GM19324 (cell line): ENCODE measurements around the gene SIL1.
"Not testable (repeated sequence)": the region's sequence is repeated elsewhere in the genome, so short reads cannot be mapped to it uniquely, and the experiment has no call there.

Experiments
- ATAC-seq: cut with Tn5 transposase; IDR thresholded peaks from one replicate; pipeline ENCODE4 v1.9.1; 2021; ENCODE audit warnings: mild to moderate bottlenecking, moderate library complexity; ENCODE audit not compliant: unreplicated experiment, low FRiP score

SIL1 gene

GRCh38 chr5:139178589-139178917 lies 19.6 kb downstream of the SIL1 start:
- no peak for ATAC-seq

- no peak for ATAC-seq
Observed at GRCh38 chr5:139177809-139178588, 20.2 kb downstream of the SIL1 start.

GRCh38 chr5:139177281-139177680 lies 20.9 kb downstream of the SIL1 start:
- not testable (repeated sequence) for ATAC-seq

- ATAC-seq, result not testable (repeated sequence)
Observed at GRCh38 chr5:139174382-139174781, 23.8 kb downstream of the SIL1 start.

- ATAC-seq, result no peak
Observed at GRCh38 chr5:139171779-139172404, 26.3 kb downstream of the SIL1 start.

GRCh38 chr5:139167952-139168720 lies 30.0 kb downstream of the SIL1 start:
- ATAC-seq, result no peak

- ATAC-seq, result no peak
Observed at GRCh38 chr5:139167533-139167932, 30.6 kb downstream of the SIL1 start.

- no peak for ATAC-seq
Observed at GRCh38 chr5:139167063-139167462, 31.1 kb downstream of the SIL1 start.

GRCh38 chr5:139164897-139165296 lies 33.3 kb downstream of the SIL1 start:
- ATAC-seq, result not testable (repeated sequence)

- ATAC-seq, result no peak
Observed at GRCh38 chr5:139164020-139164419, 34.1 kb downstream of the SIL1 start.

GRCh38 chr5:139162448-139162847 lies 35.7 kb downstream of the SIL1 start:
- no peak for ATAC-seq

GRCh38 chr5:139158791-139159190 lies 39.4 kb downstream of the SIL1 start:
- no peak for ATAC-seq

- no peak for ATAC-seq
Observed at GRCh38 chr5:139157556-139157955, 40.6 kb downstream of the SIL1 start.

GRCh38 chr5:139156814-139157213 lies 41.4 kb downstream of the SIL1 start:
- ATAC-seq, result no peak

GRCh38 chr5:139155333-139155732 lies 42.8 kb downstream of the SIL1 start:
- ATAC-seq, result no peak

- ATAC-seq, result no peak
Observed at GRCh38 chr5:139151902-139152301, 46.3 kb downstream of the SIL1 start.

- no peak for ATAC-seq
Observed at GRCh38 chr5:139150367-139150999, 47.7 kb downstream of the SIL1 start.

GRCh38 chr5:139149477-139150199 lies 48.5 kb downstream of the SIL1 start:
- ATAC-seq, result no peak

- ATAC-seq, result no peak
Observed at GRCh38 chr5:139148986-139149385, 49.2 kb downstream of the SIL1 start.

GRCh38 chr5:139148306-139148705 lies 49.9 kb downstream of the SIL1 start:
- ATAC-seq, result no peak
